GM21737 (cell line): ENCODE data around the gene TMEM191B.
A peak's percentile ranks its signal among the peaks of the same experiment; 100 is the strongest.
"Not testable (repeated sequence)": the region's sequence is repeated elsewhere in the genome, so short reads cannot be mapped to it uniquely, and the experiment has no call there.

Experiments
- ATAC-seq: cut with Tn5 transposase; IDR thresholded peaks from one replicate; pipeline ENCODE4 v1.9.1; 2021; ENCODE audit warnings: mild to moderate bottlenecking, moderate library complexity; ENCODE audit not compliant: unreplicated experiment

The TMEM191B gene

GRCh38 chr22:18554280-18555256 is 27.0 kb downstream of the TMEM191B start:
- not testable (repeated sequence) for ATAC-seq

GRCh38 chr22:18558516-18558915 is 30.9 kb downstream of the TMEM191B start:
- ATAC-seq = not testable (repeated sequence)

- not testable (repeated sequence) for ATAC-seq
Observed at GRCh38 chr22:18558939-18559338, 31.3 kb downstream of the TMEM191B start.

DNA sequence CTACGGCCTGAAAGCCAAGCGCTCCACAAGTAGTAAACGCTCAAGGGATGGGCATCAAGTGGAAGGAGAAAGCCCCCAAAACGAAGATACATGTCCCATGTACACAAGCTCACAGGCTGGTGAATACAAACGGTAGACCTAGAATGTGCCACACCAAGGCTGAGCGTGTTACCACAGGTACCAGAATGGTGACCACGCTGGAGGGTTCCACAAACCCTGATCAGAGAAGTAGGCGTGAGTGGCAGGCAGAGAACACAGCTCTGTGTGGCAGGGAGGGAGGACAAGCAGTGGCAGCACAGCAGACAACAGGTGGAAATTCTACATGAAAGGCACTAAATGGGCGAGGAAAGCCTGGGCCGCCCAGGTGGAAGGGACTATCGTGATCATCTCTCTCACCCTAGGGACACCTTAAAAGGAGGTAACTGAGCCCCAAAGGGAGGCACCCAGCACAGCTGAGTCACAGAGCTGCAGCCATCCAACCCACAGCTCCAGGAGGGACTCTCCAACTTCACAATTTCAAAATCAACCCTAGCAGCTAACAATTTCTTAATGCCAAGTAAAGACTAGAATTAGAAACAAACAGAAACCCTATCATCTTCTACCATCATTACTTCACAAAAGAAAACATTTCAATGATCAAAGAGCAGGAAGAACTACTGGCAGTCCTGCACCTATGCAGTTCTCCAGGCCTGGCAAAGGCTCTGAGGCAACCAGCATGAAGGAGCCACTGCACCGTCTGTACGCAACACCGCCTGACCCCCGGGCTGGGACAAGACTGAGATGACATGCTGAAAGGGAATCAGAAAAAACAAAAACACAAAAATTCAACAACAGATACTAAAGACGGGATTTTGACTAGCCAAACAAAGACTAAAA is 32.7 kb downstream of the TMEM191B start:
- not testable (repeated sequence) for ATAC-seq

GRCh38 chr22:18570509-18571246 is 43.1 kb downstream of the TMEM191B start:
- not testable (repeated sequence) for ATAC-seq

DNA sequence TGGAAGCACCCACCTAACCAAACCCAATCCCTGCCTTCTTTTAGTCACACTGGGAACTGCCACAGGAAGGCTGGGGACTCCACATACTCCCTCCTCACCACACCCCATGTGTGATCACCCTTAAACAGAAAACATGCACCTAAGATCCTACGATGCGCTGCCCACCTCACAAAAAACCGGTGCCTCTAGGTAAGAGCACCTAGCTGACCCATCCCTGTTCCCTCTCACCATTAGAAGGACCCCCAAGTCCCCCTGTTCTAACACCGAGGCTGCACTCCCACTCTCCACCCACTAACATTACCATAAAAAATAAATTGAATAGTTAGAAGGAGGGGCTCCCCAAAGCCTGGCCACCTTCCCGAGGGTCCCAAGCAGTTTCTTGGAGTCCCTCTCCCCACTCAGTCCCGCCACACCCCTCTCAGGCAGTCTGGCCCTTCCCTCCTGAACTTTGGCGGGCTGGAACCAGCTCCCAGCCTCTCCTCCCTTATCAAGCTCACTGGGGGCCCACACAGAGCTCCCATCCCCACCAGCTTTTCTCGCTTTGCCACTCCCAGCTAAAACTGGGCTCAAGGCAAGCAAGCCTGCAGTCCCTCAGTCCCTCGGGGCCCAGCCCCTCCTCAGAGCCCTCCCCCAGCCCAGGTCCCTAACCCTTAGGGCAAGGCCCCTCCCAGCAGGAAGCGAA is 46.0 kb downstream of the TMEM191B start:
- not testable (repeated sequence) for ATAC-seq

GRCh38 chr22:18574555-18574954 is 47.0 kb downstream of the TMEM191B start:
- not testable (repeated sequence) for ATAC-seq

DNA sequence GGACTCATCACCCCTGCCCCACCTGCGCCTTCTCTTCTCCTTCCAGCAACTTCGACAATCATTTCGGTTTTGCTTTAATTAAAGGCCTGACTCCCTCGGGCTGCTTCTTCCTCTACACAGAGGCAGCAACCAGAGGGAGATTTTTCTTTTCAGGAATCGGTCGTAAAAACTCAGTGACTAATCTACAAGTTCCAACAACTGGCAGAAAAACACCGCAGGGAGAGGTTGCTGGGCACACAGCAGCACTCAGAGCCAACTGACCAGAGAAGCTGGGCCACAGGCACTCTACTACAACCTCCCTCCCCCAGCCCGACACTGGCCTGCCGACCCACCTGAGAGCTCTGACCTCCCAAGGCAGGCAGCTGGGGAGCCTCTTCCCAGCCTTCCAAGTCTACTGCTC is 48.1 kb downstream of the TMEM191B start:
- ATAC-seq = not testable (repeated sequence)

- ATAC-seq = peak; percentile 35
Observed at GRCh38 chr22:18577090-18577818, 49.7 kb downstream of the TMEM191B start.

DNA sequence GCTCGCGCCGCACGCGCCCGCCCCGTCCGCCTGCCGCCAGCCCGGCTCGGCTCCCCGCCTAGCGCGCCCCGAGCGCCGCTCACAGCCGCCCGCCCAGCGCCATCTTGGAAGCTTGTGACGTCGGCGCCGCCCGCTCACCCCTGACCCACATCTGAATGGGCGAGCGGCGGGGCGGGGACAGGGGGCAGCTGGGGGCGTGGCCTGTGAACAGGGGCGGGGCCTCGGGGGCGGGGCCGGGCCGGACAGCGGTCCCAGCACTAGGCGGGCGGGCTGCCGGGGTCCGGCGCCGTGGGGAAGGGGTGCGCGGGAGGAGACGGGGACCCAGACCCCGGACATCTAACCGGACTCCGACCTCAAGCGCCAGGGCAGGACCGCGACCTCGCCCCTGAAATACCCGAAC is 50.2 kb downstream of the TMEM191B start:
- ATAC-seq = peak; percentile 75
